ENCODE measurements around the gene CEMIP2. TPM values are rescaled to one million over a fixed set of nuclear protein-coding genes. Genes with fewer than 3 reads are reported as not detected.
A peak's percentile ranks its signal among the peaks of the same experiment; 100 is the strongest.

The CEMIP2 gene
- total RNA-seq, 1 donor from 2014 or later = 34.4 TPM

- H3K27ac ChIP-seq = no peak overlapping the region
- no peaks in the 10 kb centered on the region for H3K27me3 ChIP-seq
- no peak for DNase-seq (ENCODE audit: low spot score in 2 of 2)
- peaks cover 8 to 13% of the 10 kb centered on the region in 2 donors for H3K36me3 ChIP-seq
- TF ChIP-seq, protein P1, sequence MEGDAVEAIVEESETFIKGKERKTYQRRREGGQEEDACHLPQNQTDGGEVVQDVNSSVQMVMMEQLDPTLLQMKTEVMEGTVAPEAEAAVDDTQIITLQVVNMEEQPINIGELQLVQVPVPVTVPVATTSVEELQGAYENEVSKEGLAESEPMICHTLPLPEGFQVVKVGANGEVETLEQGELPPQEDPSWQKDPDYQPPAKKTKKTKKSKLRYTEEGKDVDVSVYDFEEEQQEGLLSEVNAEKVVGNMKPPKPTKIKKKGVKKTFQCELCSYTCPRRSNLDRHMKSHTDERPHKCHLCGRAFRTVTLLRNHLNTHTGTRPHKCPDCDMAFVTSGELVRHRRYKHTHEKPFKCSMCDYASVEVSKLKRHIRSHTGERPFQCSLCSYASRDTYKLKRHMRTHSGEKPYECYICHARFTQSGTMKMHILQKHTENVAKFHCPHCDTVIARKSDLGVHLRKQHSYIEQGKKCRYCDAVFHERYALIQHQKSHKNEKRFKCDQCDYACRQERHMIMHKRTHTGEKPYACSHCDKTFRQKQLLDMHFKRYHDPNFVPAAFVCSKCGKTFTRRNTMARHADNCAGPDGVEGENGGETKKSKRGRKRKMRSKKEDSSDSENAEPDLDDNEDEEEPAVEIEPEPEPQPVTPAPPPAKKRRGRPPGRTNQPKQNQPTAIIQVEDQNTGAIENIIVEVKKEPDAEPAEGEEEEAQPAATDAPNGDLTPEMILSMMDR (IDR thresholded peaks at IDR 0.05) = no peak
- H3K4me3 ChIP-seq = no peak overlapping the region
- no peaks in the 10 kb centered on the region for H3K4me1 ChIP-seq
- intact Hi-C loops (cut with DNase I) = no loop called here
- no peaks in the 10 kb centered on the region for H3K9me3 ChIP-seq
Observed at GRCh38 chr9:71721855-71722254, 46.5 kb downstream of the CEMIP2 start.

GRCh38 chr9:71719562-71719961, 48.8 kb downstream of the CEMIP2 start:
- H3K27me3 ChIP-seq = no peaks in the 10 kb centered on the region

GRCh38 chr9:71719088-71719487, 49.2 kb downstream of the CEMIP2 start:
- TF ChIP-seq, protein P1 (IDR thresholded peaks at IDR 0.05) = no peak
- no peak overlapping the region for H3K27ac ChIP-seq
- DNase-seq (ENCODE audit: low spot score in 2 of 2) = no peak
- peaks cover 3 to 11% of the 10 kb centered on the region in 2 donors for H3K36me3 ChIP-seq
- H3K27me3 ChIP-seq = no peaks in the 10 kb centered on the region
- intact Hi-C loops (cut with DNase I) = no loop called here
- H3K9me3 ChIP-seq = no peaks in the 10 kb centered on the region
- H3K4me3 ChIP-seq = no peak overlapping the region
- H3K4me1 ChIP-seq = no peaks in the 10 kb centered on the region

More at GRCh38 chr9:71719562-71719961, 48.8 kb downstream of the CEMIP2 start:
- no peak for DNase-seq (ENCODE audit: low spot score in 2 of 2)
- Histone ChIP-seq H3K4me3 (no peak overlapping the region), H3K27ac (no peak overlapping the region), H3K9me3 (no peaks in the 10 kb centered on the region), H3K36me3 (peaks cover 3 to 9% of the 10 kb centered on the region in 2 donors), H3K4me1 (no peaks in the 10 kb centered on the region)
- TF ChIP-seq, protein P1 (IDR thresholded peaks at IDR 0.05) = no peak
- intact Hi-C loops (cut with DNase I) = no loop called here

GRCh38 chr9:71716138-71716909, 52.0 kb downstream of the CEMIP2 start:
- H3K36me3 ChIP-seq = peaks cover 20% of the 10 kb centered on the region in 2 donors
- no peaks in the 10 kb centered on the region for H3K9me3 ChIP-seq
- no peak for DNase-seq (ENCODE audit: low spot score in 2 of 2)
- no peak overlapping the region for H3K4me3 ChIP-seq
- TF ChIP-seq, protein P1 (IDR thresholded peaks at IDR 0.05) = peak in 2 of 3 experiments; percentile 32 to 33
- H3K27me3 ChIP-seq = no peaks in the 10 kb centered on the region
- intact Hi-C loops (cut with DNase I) = no loop called here
- no peaks in the 10 kb centered on the region for H3K4me1 ChIP-seq
- H3K27ac ChIP-seq = no peak overlapping the region

DNA sequence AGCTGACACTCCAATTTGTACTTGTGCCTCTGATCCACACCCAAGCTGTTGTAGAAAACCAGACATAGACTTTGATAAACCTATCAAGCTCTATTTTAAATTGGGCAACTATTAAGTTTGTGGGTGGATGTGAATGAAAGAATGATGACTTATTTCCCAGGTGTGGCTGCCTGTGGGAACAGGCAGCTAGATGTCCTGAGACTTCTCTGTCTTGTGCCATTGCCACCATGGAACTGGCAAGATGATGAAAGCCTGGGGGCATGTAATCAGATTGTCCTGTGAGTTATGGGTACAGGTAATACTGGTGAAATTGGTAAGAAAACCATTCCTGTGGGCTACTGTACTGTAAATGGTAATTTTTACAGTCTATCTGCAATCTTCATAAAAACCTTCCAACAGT, 57.5 kb downstream of the CEMIP2 start:
- Histone ChIP-seq H3K36me3 (peaks cover 24 to 45% of the 10 kb centered on the region in 2 donors), H3K27ac (no peak overlapping the region), H3K27me3 (no peaks in the 10 kb centered on the region), H3K9me3 (no peaks in the 10 kb centered on the region), H3K4me3 (no peak overlapping the region), H3K4me1 (no peaks in the 10 kb centered on the region)
- TF ChIP-seq, protein P1 (IDR thresholded peaks at IDR 0.05) = no peak
- intact Hi-C loops (cut with DNase I) = no loop called here
- no peak for DNase-seq (ENCODE audit: low spot score in 2 of 2)
